ENCODE measurements around the gene CAPN9.
"Not testable (repeated sequence)": the region's sequence is repeated elsewhere in the genome, so short reads cannot be mapped to it uniquely, and the experiment has no call there.

The CAPN9 gene

GRCh38 chr1:230826166-230826875, 79.1 kb downstream of the CAPN9 start:
- DNase-seq, result no peak

DNA sequence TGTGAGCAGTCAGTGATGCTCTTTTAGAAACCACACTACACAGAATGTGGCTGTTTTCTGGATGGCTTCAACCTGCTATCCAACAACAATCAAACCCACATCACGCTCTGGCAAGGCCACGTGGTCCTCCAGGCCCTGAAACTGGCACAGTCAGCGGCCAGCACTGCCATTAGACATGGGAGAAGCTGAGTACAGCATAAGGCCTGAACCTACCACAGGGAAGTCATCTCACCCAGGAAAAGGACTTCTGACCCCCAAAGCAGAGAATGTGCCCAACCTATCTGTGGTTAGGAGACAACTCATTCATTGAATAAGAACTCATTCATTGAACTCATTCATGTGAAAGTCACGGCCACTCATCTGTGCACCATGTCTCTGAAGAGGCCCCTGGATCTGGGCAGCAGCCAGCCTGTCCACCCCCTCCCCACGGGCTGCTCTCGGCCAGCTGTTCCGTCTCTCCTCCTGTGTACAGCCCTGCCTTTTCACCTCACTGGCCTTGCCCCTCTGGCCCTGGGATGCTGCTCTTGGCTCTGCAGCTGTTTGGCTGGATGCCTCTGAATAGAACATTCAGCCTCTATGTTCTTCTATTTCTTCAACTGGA, 80.0 kb downstream of the CAPN9 start:
- DNase-seq, result no peak

GRCh38 chr1:230827801-230828200, 80.6 kb downstream of the CAPN9 start:
- no peak for DNase-seq

DNA sequence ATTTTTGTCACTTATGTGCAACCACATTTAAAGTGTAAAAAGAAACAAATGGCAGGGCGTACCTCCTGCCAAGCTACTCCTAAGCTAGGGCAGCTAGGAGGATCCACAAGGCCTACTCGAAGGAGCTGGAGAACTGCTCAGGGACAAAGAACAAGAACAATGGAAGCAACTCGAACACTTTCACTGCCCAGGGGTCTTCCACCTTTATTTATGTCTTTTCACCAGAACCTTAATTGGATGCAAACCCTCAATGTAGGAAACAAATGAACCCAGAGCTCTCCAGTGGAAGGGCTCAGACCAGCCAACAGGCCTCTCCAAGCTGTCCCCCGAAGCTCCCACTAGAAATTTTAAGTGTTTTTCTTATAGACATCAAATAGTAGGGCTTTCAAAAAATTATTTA, 81.2 kb downstream of the CAPN9 start:
- no peak for DNase-seq

DNA sequence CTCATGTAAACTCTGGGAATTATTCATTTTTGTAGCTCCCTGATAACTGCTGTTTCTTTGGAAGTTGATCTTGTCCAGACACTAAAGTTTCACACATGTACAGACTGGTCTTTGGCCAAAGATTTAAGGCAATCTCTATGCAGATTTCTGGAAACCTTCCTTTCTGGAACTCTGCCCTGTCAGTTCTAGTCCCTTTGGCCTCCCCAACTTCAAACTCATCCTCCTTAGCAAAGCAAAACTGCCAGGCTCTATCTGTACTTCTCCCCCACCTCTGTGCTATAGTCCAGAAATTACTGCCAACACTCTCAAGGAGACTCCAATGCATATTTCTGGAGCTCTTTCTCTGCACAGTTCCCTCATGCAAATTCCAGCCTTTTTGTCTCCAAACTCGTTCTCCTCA, 84.6 kb downstream of the CAPN9 start:
- DNase-seq, result no peak

DNA sequence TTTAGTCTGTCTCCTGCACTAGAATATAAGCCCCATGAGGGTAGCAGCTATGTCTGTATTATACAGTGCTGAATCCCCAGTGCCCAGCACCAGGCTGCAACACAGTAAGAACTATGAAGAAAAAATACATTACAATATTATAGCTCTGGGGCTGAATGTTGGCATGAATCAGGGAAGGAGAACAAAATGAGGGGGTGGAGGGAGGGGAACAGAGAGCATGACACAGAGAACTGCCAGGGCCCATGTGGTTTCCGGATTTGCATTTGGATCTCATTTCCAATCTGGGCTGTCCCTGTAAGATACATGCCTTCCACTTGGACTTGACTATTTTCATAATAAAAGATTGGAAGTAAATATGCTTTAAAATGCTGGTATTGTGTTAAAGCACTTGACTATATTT, 85.3 kb downstream of the CAPN9 start:
- no peak for DNase-seq

GRCh38 chr1:230833511-230833910, 86.3 kb downstream of the CAPN9 start:
- no peak for DNase-seq

GRCh38 chr1:230834292-230834691, 87.1 kb downstream of the CAPN9 start:
- no peak for DNase-seq

DNA sequence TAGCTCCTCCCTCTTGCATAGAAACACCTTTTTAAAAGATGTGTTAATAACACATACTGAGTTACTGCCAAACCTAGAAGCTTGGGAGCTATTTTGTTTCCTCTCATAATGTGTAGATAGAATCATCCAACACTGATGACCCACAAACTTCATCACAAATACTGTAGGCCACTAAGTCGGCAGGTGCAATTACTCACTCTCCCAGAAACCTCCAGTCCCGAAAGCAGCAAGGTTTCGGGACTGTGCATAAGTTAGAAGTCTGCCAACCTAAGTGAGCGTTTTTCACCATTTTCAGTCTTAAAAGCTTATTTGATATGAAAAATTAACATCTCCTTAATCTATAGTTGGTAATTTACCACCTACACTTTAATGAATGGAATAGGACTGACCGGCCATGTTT, 89.2 kb downstream of the CAPN9 start:
- DNase-seq, result no peak

DNA sequence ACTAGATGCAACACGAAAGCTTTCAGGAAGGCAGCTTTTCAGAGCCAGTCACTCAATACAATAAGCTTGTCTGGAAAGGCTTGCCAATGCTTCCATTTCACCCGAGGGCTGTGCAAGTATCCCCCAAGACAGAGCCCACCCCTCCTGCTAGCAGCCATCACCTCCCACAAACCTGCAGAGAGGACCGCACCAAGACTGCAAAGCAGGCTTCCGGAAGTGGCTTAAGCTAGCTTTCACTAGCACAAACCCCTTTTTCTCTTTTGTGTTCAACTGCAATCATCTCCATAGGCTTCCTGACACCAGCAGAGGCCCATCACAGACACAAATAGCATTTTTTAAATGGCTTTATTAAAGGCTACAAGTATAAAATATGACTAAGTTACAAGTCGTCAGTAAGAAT, 89.6 kb downstream of the CAPN9 start:
- no peak for DNase-seq

DNA sequence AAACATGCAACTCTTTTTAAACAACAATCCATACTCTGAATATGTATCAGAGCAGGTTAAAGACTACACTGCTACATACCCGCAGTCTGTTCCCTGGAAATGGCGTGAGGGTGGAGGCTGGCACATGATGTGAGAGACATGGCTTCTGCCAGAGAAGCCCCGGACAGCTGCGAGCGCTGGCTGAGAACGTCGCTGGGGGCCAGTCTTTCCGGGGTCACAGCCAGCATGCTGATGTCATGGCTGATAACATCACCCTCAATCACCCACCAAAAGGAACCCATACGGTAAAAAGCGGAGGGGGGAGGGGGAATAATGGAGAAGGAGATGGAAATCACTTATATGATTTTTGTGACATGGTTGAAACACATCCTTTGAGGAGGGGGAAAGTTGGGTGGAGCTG, 92.0 kb downstream of the CAPN9 start:
- no peak for DNase-seq

DNA sequence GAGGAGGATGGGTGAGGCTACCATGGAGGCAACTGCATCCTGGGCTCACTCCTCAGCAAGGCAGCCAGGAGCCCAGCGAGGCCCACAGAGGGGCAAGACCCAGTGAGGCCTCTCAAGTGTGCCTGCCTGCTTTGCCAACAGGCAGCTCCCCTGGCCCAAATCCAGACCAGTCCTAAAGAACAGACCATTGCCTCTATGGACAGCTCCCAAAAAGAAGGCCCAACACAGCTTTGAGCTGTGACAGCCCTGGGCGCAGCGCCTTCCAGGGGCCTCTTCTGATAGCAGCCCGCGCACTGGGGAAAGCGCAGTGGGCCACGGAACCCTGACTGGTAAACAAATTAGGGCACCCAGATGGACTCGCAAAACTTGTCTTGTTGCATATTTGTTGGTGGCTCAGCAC, 95.6 kb downstream of the CAPN9 start:
- DNase-seq, result no peak

- no peak for DNase-seq
Measured at GRCh38 chr1:230843503-230844309, 96.5 kb downstream of the CAPN9 start.

- no peak for DNase-seq
Measured at GRCh38 chr1:230844561-230844960, 97.4 kb downstream of the CAPN9 start.

DNA sequence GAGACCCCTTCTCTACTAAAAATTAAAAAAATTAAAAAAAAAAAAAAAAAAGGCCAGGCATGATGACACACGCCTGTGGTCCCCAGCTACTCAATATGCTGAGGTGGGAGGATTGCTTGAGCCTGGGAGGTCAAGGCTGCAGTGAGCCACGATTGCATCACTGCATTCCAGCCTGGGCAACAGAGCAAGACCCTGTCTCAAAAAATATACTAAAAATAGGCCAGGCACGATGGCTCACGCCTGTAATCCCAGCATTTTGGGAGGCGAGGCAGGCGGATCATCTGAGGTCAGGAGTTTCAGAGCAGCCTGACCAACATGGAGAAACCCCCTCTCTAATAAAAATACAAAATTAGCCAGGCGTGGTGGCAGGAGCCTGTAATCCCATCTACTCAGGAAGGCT, 98.0 kb downstream of the CAPN9 start:
- DNase-seq, result not testable (repeated sequence)

DNA sequence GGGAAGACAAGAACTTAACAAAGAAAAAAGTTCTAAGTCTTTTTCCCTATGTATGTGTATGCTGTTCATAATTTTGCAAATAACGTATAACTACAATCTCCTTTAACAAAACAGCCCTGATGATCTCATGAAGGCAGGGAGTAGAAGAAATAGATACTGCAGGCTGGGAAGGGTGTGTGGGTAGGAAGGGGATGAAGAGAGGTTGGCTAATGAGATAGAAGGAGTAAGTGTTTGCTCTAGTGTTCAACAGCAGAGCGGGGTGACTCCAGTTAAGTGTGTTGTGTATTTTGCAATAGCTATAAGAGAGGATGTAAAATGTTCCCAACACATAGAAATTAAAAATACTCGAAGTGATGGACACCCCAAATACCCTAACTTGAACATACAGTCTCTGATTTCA, 101.0 kb downstream of the CAPN9 start:
- no peak for DNase-seq

- DNase-seq, result no peak
Measured at GRCh38 chr1:230849451-230850224, 102.5 kb downstream of the CAPN9 start.

DNA sequence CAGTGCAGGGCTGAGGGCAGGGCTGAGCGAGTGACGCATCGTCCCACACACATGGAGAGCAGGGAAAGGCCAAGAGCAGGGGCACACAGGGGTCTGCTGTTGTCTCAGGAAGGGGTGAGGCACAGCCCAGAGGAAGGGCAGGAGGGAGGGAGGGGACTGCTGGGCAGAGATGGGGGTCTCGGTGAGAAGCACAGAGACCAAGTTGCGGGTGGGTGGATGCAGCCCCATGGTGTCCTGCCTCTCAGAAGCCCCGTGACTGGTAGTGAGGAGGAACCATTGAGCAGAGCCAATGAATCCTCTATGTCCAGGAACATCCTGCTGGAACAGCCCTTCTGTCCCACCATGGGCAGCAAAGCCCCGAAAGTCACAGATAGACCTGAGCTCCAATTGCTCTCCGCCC, 103.4 kb downstream of the CAPN9 start:
- DNase-seq, result no peak

DNA sequence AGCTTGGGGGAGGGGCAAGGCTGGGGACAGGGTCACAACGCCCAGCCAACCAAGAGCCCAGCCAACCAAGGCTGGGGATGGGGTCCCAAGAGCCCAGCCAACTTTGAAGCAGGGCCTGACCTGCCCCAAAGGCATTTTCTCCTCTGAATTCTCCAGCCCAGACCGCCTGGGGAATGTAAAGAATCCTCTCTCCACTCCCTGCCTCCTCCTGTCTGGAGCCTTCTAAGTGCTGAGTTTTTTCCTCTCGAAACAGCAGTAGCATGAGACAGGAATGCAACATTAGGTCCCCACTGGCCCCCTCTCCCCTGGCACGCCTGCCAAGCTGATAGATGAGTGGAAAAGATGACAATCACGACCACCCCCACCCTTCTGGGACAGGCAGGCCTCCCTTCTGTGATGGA, 104.1 kb downstream of the CAPN9 start:
- DNase-seq, result no peak
